ENCODE data around the gene DDX55.
A peak's percentile ranks its signal among the peaks of the same experiment; 100 is the strongest.
"Not testable (repeated sequence)": the region's sequence is repeated elsewhere in the genome, so short reads cannot be mapped to it uniquely, and the experiment has no call there.

The DDX55 gene

GRCh38 chr12:123601602-123602489 is at the start of gene DDX55:
Gene DDX55, plus strand, starts transcription at chr12:123602099. Its CDS starts 50 bp downstream, at chr12:123602149.
- peak; percentile 85 for DNase-seq

GRCh38 chr12:123554136-123554535 is 47.8 kb upstream of the DDX55 start:
- DNase-seq = not testable (repeated sequence)

DNA sequence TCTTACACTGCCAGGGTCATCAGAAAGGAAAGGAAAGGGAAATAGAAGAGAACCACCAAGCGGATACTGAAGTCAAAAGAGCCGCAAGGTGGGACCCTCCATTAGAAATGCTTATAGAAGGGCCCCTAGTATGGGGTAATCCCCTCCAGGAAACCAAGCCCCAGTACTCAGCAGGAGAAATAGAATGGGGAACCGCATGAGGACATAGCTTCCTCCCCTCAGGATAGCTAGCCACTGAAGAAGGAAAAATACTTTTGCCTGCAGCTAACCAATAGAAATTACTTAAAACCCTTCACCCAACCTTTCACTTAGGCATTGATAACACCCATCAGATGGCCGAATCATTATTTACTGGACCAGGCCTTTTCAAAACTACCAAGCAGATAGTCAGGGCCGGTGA is 47.1 kb upstream of the DDX55 start:
- DNase-seq = not testable (repeated sequence)

GRCh38 chr12:123558487-123558886 is 43.4 kb upstream of the DDX55 start:
- DNase-seq = not testable (repeated sequence)

GRCh38 chr12:123559468-123559867 is 42.4 kb upstream of the DDX55 start:
- DNase-seq = no peak

- DNase-seq = no peak
These were observed 30.5 kb upstream of the DDX55 start for GRCh38 chr12:123571343-123571813.

DNA sequence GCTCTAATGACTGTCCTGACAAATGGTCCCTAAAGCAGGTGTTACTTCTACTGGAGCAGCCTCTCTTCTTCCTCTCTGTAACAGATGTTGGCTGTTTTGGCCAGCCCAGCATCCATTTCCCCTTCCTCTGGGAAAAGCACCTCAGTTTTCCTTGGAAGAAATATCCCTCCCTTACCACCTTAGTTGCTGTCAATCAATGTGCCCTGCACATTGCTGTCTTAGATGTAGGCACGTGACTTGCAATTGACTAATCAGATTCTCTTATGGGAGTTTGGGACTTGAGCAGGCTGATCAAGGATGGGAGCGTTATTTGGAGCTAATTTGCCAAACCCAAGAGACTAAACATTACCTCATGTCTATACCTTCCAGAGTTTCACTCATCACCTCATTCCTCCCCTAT is 29.5 kb upstream of the DDX55 start:
- no peak for DNase-seq

- no peak for DNase-seq
These were observed 28.0 kb upstream of the DDX55 start for GRCh38 chr12:123573870-123574269.

DNA sequence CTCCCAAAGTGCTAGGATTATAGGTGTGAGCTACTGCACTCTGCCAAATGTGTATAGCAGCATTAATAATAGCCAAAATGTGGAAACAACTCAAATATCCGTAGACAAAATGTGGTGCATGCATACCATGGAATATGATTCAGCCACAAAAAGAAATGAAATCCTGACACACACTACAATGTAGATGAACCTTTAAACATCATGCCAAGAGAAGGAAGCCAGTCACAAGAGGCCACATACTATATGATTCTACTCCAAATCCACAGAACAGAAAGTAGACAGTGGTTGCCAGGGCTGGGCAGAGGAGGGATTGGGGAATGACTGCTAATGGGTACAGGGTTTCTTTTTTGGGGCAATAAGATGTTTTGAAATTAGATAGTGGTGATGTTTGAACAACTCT is 25.3 kb upstream of the DDX55 start:
- DNase-seq = no peak

DNA sequence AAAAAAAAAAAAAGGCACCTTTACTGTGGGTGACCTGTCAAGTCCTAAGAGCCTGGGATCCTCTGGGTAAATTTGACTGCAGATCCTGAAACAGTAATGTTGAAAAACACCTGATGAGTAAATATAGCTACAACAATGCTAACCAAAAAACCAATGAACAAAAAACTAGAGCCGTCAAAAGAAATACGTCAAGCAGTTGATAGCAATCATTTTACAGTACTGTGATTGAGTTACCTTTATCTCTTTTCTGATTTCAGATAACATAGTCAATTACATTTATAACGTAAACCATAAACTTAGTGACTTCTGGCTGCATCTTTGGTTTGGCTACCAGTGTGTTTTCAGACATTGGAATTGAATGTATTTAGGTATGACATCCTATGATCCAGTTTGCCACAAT is 23.7 kb upstream of the DDX55 start:
- DNase-seq = no peak

DNA sequence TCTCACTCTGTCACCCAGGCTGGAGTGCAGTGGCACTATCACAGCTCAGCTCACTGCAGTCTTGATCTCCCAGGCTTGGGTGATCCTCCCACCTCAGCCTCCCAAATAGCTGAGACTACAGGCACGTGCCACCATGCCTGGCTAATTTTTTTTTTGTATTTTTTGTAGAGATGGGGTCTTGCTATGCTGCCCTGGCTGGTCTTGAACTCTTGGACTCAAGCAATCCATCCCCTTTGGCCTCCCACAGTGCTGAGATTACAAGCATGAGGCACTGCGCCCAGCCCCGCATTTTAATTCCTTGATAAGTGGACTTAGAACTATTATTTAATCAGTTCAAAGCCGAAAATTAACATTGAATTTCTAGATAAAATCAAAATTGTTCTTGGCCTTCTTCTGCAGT is 23.1 kb upstream of the DDX55 start:
- not testable (repeated sequence) for DNase-seq

DNA sequence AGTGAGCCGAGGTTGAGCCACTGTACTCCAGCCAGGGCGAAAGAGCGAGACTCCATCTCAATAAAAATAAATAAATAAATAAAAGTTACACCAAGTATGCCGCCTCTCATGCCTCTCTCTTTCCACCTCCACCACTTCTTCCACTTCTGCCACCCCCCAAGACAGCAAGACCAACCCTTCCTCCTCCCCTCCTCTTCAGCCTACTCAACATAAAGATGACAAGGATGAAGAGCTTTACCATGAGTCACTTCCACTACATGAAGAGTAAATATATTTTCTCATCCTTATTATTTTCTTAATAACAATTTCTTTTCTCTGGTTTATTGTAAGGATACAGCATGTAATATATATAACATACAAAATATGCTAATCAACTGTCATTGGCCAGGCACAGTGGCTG is 21.1 kb upstream of the DDX55 start:
- no peak for DNase-seq

DNA sequence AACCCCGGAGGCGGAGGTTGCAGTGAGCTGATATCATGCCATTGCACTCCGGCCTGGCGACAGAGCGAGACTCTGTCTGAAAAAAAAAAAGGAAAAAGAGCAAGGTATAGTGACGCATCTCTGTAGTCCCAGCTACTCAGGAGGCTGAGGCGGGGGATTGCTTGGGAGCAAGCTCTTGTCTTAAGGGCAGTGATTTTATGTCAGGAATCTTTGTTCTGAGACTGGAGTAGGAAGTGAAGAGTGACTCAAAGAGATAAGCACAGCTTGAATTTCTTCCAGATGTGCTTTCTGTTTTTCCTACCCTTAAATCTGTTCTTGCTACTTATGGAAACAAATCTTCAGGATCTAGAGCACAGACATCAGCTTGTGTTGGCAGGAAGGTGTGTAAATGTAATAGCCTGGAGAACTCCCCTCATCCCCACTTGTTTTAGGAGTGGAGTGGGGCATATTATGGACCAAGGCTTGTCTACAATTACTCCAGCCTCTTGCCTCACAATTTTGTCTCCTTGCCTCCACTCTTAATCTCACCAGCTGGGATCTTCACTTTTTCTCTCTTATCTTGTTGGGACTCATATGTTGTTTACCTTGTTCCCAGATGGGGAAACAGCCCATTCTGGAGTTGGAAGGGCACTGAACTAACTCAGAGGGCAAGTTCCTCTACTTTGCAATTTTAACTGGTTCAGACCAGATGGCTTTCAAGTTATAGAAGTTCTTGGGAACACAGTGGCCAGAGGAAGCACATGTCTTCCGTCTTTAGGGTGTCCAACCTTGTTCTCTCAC is 10.0 kb upstream of the DDX55 start:
- no peak for DNase-seq

- DNase-seq = no peak
These were observed 6.2 kb upstream of the DDX55 start for GRCh38 chr12:123595729-123596128.

GRCh38 chr12:123597100-123597499 is 4.8 kb upstream of the DDX55 start:
- no peak for DNase-seq

DNA sequence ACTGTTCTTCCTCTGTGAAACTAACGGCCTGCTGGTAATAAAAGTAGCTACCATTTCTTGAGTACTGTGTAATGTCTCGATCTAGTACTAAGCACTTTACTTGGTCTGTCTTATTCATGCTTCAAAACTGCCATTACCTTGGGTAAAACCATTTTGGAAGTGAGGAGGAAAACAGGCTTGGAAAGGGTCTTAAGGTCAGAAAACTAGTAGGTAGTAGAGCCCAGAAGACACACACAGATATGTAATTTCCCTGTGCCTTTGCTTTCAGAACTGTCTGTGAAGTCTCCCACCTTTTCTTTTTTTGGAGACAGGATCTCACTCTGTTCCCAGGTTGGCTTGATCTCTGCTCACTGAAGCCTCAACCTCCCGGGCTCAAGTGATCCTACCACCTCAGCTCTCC is 3.4 kb upstream of the DDX55 start:
- no peak for DNase-seq

GRCh38 chr12:123599310-123599709 is 2.6 kb upstream of the DDX55 start:
- DNase-seq = no peak

DNA sequence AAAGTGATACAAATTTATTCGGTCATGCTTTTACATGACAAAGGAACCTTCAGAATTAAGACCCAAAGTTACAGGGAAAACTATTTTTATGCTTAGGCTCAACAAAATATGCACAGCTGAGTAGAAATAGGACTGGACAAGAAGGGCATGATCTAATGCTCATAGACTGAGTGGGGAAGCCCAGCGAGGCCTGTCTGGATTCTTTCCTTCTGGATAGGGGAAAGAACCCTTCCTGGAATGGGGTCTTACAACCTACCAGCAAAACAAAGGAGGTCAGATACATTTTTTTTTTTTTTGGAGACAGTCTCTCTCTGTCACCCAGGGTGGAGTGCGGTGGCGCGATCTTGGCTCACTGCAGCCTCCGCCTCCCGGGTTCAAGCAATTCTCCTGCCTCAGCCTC is 2.2 kb upstream of the DDX55 start:
- DNase-seq = no peak

DNA sequence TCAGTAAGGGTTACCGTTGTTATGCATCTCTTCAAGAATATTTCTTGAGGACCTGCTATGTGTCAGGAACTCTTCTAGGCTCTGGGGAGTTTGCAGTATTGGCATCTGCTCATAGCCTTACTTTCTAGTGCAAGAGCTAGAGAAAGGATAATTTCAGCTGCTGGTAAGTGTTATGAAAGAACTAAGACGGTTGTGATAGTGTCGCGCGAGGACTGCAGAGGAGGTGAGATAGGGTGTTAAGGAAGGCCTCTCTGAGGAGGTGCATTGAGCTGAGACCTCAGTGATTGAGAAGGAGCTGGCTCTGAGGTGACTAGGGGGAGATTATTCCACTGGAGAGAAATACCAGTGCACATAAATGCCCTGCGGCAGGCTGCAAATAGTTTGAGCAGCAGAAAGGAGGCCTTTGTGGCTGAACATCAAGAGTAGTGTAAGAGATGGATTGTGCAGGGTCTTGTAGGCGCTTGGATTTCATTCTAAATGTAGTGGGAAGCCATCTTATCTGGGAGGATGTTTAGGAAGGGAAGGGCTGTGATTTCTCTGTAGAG is 824 bp downstream of the DDX55 start:
- DNase-seq = no peak

DNA sequence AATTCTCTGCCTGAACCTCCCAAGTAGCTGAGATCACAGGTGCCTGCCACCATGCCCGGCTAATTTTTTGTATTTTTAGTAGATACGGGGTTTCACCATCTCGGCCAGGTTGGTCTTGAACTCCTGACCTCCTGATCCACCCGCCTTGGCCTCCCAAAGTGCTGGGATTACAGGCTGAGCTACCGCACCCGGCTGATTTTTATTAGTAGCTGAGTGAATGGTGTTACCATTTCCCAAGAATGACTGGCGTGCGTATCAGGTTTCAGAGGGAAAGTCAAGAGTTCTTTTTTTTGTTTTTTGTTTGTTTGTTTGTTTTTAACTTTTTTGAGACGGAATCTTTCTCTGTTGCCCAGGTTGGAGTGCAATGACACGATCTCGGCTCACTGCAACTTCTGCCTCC is 1.6 kb downstream of the DDX55 start:
- not testable (repeated sequence) for DNase-seq

GRCh38 chr12:123607756-123608155 is 5.9 kb downstream of the DDX55 start:
- DNase-seq = no peak

GRCh38 chr12:123608182-123608581 is 6.3 kb downstream of the DDX55 start:
- DNase-seq = no peak

GRCh38 chr12:123614110-123614509 is 12.2 kb downstream of the DDX55 start:
- no peak for DNase-seq

- DNase-seq = no peak
These were observed 12.6 kb downstream of the DDX55 start for GRCh38 chr12:123614531-123614930.

Measured in activated CD4-positive, CD25-positive, alpha-beta regulatory T cell treated with anti-CD3 and anti-CD28 coated beads, Interleukin-2, amount 50 U/mL, for 72 hours (primary cell).